Left renal pelvis (tissue), 4 donors: ENCODE measurements around the gene MAP4K2. TPM values are rescaled to one million over a fixed set of nuclear protein-coding genes. Genes with fewer than 3 reads are reported as not detected.
"Not testable (repeated sequence)": the region's sequence is repeated elsewhere in the genome, so short reads cannot be mapped to it uniquely, and the experiment has no call there.

Experiments used
- DNase-seq, 4 donors: peaks; one replicate each; pipeline ENCODE4 v3.0.0-alpha.2; 2013; ENCODE audit warnings: low read depth in 4 of 4, low spot score in 3 of 4
- polyA plus RNA-seq, 4 donors: library from polyadenylated mRNA; unstranded; fragments of 120-200 nt; gene quantifications; one replicate each; pipeline ENCODE4 v1.2.1, GENCODE V29; 2013; ENCODE audit not compliant: insufficient read length in 4 of 4

MAP4K2 gene
- polyA plus RNA-seq: 10 to 100 TPM; 12.9 to 27.7 (median 18.1) TPM

DNA sequence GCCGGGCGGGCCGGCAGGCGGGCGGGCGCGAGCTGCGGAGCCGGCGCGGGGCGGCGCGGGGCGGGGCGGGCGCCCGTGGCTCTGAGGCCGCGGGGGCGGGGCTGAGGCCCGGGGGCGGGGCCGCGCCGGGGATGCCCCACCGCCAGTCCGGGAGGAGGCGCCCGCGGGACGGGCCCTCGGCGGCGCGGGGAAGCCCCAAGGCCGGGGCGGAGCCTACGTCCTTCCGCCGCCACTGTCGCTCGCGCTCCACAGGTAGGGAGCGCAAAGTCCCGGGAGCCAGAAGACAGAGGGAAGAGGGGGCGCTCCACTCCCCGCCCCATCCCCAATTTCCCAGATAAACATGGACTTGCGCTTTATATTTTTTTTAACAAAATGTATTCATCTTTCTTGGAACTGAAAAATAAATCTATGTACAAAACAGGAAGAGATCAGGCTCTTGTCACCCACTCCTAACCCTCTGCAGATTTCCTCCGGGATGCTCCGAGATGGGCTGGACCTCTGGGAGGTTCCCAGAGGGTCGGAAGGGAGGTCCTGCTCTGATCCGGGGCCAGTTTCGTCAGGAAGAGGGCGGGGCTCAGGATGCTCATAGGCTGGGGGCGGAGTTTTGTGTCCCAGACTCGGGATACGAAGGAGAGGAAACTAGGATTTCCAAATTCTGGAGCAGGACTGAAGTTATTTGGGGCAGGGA, at the start of gene MAP4K2:
Gene MAP4K2, minus strand, starts transcription at position 57 of the 688 bp plus-strand sequence. CDS start 65 bp downstream, outside the sequence.
- peak in 1 of 4 donors; percentile 77 for DNase-seq

DNA sequence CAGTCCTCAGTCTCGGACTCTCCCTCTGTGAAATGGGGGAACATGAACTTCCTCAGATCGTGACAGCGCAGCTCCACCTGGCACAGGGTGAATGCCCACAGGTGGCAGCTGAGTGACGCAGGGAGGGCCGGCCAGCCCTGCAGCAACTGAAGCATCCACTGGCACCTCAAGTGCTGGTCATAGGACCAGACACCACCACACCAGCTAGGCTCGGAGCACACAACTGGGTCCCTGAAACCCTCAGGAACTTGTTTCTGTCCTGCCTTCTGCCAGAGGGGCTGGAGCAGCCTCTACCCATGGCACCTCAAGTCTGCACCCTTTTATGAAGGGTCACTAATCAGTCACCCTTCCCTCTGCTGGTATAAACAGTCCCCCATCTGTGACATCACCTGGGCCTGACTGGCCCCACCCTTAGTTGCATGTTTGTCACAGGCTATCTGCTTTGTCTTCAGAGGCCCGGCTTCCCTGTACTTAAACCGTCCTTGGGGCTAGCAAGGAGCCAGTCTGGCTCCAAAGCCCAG, 48.9 kb upstream of the MAP4K2 start:
- DNase-seq: no peak

DNA sequence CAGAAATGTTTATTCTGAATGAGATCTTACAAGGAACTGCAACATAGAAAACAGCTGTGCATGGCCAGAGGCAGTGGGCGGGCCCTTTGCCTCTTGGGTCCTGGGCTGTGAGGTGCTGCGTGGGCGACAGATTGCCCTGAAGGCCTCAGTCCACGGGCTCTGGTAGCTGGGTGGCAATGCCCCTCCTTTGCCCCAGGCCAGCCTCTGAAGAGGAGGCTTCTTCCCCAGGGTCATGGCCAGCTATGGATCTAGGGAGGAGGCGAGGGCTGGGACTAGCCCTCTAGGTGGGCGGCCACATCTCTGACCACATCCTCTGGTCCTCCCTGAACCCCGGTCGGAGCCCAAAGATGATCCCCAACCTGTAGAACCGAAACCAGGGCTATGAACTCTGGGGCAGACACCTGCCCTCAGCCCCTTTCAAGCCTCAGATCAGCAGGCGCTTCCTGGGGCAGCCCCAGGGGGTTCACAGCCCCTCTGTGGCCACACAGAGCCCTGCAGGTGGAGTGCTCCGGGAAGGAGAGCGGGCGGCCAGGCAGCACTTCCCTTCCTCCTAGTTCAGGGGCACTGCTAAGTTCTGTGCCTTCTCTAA, 48.1 kb upstream of the MAP4K2 start:
- no peak for DNase-seq

DNA sequence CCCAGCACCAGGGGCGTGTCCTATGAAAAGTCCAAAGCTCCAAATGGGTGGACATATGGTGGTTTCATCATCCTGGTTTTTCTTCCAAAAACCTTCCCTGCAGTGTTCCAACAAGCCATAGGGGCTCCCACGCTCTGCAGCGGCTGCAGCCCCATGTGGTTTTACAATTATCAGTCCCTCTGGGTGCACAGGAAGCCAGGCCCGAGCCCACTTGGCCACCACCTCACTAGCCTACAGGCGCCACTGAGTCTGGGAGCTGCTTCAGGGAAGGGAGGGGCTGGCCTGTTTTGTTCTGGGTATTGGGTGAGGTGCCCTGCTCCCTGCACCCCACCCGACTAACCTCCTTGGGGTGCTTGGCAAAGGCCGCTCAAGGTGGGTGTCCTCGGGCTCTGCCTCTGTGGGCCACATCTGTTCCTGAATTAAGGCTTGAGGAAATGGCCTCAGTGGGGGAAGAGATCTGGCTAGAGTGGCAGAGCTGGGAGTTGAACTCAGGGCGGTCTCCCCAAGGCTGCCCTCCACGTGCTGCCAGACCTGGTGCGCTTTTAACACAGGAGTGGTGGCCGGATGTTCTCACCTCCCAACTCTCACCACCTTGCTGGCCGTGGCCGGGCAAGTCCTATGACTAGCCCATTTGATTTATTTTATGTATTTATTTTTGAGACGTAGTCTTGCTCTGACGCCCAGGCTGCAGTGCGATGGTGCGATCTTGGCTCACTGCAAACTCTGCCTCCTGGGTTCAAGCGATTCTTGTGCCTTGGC, 46.8 kb upstream of the MAP4K2 start:
- DNase-seq: no peak

DNA sequence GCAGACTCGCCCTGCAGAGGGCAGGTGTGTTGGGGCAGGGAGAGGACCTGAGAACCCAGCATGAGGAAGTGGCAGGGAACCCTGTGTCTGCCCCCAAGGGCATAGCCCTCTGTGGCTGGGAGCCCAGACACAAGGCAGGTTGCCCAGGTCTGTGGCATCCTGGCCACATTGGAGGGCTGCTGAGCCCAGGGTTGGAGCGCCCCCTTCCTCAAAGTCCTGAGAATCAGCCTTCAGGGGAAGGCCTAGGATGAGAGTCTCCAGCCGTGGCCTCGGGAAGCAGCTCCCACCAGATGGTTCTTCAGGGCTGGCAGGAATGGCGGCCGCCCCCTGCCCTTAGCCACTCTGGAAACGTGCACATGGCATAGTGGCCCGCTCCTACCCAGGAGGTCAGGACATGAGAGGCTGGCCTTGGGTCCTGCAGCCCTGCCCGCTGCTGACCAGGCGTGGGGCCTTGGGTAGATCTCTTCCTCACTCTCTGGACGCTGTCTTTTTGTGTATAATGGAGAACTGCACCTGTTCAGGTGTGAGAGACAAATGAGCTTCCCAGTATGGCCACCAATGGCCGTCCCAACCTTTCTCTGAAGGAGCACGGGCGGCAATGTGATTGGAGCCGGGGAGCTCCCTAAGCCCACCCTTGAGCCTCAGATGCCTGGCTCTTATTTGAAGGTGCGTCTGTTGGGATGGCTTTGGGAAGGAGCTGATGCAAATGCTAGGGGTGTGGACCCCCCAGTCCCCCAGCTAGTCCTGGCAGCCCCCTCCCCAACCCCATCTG, 46.0 kb upstream of the MAP4K2 start:
- no peak for DNase-seq

DNA sequence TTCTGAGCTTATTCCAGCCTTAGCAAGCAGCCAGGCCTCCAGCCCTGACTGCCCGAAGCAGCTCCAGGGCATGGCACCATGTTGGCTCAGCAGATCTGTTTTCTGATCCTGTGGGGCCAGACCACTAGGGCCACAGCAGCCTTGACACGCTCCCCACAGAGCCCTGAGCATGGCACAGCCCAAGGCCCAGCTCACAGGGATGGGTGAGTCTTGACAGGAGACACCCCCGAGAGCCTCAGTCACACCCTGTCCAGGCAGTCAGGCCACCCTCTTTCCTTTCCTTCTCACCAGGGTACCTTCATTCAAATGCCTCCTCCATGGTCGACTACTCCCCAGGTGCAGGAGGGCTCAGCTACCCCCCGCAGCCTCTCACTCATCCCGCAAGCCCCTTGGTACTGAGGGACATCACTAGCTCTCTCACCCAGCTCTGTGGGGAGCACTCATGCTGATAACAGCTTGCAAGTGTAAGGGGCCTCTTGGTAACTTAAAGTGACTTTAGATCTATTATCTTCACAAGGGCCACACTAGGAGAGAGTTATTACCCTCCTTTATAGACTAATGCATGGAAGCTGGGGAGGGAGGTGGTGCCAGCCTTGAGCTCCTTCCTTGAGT, 45.3 kb upstream of the MAP4K2 start:
- no peak for DNase-seq

DNA sequence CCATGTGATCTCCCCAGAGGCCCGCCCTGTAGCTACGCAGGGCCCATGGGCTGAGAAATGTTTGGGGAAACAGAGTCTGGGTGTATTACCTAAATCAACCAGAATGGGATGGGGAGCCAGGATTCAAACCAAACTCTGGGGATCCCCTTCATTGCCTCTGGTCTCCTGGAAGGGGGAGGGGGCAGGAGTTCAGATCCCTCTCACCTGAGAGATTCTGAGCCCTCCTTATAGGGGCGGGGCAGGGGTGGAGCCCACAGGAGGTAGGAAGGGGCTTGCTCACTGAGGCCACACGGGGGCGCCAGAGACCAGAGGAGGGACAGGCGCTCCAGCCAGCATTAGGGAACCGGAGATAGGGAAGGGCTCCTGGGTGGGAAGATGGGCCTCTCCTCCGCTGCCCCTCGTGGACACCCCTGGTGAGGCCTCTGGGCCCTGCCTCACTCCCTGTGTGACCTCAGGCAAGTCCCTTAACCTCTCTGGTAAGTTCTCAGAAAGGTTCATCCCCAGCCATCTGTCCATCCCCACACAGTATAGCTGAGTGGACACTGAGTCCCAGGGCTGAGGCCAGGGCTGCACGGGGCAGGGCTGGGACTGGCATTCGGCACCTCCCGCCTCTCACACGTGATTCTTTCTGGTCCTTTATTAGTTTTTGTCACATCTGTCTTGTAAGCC, 44.1 kb upstream of the MAP4K2 start:
- peak; percentile 68 to 80 (median 78) for DNase-seq

DNA sequence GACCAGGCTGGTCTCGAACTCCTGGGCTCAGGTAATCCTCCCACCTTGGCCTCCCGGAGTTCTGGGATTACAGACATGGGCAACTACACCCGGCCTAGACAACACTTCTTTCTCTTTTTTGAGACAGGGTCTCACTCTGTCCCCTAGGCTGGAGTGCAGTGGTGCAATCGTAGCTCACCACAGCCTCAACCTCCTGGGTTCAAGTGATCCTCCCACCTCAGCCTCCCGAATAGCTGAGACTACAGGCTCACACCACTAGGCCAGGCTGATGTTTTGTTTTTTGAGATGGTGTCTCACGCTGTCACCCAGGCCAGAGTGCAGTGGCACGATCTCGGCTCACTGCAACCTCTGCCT, 42.7 kb upstream of the MAP4K2 start:
- not testable (repeated sequence) for DNase-seq

DNA sequence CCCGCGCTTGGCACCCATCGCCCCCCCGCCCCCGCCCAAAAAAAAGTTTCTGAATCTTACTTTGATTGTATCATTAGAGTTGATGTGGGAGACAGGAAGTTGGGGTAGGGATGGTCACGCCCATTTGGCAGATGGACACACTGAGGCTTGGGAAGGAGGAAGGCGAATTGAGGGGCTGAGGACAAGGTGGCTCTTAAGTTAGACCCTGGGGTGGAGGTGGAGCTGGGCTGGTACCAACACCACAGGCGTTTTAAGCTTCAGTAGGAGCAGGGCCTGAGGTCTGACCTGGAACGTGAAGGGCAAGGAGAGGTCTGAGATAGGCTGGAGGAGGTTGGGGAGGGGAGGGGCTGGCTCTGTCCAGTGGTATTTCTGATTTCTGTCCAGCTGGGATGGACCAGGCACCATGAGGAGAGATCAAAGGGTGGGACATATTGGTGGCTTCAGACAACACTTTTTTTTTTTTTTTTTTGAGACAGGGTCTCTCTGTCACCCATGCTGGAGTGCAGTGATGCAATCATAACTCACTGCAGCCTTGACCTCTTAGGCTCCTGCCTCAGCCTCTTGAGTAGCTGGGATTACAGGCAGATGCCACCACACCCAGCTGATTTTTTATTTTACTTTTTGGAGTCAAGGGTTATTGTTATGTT, 42.2 kb upstream of the MAP4K2 start:
- DNase-seq: no peak

DNA sequence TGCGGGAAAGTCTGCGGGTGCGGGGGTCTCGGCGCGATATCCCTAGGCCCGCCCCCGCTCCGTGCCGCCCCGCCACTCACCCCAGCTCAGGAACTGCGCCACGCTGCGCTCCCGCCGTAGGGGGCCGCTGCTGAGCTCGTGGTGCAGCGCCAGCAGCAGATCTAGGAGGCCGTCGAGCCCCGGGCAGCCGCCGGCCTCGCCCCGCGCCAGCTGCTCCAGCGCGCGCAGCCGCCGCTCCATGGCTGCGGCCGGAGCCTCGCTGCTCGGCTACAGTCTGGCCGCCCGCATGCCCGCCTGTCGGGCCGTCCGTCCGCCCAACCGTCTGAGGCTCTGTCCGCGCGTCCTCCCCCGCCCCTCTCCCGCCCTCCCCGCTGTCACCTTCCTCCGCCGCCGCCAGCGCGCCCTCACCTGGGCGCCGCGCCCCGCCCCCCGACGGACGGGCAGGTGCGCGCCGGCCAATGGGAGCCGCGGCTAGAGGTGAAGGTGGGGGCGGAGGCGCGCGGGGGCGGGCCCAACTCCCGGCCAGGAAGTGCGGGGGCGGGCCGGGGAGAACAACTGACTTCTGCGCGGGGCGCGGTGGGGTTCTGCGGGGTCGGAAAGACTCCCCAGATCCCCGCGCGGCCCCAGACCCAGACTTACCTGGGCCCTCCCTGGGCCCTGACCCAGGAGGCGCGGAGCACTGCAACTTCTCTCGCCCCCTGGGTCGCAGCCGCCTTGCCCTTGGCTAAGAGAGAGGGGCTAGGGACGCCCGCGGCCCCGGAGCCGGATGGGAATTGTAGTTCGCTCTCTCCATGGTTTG, 41.5 kb upstream of the MAP4K2 start, which contains the start of gene CDC42BPG:
Gene CDC42BPG, minus strand, starts transcription at position 324 of the 799 bp plus-strand sequence. Its CDS starts 84 bp downstream, at position 240.
- peak in 2 of 4 donors; percentile 40 to 57 for DNase-seq

DNA sequence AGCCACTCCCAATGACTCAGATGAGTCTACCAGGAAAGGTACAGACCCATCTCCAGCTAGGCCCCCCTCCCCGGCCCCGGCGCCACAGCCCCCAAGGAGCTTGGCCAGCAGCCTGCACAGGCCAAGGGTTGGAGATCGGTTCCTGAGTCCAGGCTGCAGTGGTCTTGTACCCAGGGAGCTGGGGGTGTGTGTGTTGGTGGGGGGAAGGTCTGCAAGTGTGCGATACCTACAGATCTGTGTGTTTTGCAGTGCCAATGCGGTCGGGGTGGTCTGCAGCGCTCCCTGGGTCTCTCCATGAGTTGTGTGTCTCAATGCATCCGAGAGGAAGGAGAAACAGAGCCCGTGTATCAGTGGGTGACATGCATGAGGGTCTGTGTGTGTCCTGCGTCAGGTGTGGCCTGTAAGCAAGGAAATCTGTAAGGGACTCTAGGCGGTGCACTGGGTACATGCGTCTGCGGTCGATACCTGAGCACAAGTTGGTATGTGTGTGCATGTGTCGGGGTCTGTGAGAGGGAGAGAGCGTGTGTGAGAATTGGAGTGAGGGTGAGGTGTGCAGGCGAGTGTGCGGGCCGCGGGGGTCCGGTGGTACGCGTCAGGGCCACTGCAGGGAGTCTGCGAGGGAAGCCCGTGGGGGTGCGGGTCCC, 40.8 kb upstream of the MAP4K2 start:
- DNase-seq: no peak

DNA sequence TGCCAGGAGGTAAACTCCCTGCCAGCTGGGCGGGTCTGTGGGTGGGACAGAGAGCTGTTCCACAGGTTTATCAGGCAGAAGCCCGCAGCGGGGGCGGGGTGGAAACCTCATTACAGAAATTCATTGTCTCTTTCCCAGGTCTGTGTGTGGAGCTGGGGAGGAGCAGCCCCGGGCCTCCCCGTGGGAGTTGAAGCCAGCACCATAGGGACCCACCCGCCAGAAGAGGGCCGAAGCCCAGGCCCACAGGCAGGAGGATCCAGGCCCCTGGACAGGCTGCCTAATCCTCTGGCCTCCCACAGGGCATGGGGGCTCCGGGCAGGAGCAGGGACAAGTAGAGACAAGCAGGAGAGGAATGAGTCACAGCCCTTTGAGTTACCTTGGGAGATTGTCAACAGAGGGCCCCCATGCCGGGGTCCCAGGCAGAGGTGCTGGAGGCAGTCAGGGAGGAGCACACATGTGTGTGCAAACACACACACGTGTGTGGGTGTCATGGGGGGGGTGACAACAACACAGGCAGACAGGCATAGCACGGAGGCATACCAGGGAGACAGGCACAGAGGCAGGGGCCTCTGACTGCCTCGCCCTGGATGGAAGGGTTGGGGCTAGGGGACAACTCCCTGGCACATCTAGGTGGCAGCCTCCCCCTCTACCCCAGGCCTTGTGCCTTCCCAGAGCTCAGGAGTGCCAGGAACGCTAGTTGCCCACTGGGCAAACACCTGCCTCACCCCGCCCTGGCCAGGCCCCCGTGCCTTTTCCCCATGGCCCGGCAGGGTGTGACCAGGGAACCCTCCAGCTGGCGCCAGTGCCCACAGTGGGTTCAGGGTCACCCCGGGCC, 40.1 kb upstream of the MAP4K2 start:
- DNase-seq: no peak

DNA sequence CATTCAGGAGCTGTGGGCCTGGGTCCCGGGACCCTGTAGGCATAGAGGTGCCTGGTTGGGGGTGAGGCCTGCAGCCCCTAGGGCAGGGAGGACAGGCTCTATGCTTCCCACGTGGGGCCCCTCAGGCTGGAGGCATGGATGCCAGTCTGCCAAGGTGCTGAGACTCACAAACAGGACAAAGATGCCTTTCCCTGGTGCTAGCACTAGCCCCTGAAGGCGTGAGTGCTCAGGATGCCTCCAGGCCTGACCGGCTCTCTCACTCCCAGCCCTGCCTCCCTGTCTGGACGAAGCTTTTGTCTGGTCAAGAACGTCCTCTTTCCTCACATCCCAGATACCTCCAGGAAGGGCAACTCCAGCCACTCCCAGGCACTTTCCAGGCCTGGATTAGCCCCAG, 39.3 kb upstream of the MAP4K2 start:
- no peak for DNase-seq

DNA sequence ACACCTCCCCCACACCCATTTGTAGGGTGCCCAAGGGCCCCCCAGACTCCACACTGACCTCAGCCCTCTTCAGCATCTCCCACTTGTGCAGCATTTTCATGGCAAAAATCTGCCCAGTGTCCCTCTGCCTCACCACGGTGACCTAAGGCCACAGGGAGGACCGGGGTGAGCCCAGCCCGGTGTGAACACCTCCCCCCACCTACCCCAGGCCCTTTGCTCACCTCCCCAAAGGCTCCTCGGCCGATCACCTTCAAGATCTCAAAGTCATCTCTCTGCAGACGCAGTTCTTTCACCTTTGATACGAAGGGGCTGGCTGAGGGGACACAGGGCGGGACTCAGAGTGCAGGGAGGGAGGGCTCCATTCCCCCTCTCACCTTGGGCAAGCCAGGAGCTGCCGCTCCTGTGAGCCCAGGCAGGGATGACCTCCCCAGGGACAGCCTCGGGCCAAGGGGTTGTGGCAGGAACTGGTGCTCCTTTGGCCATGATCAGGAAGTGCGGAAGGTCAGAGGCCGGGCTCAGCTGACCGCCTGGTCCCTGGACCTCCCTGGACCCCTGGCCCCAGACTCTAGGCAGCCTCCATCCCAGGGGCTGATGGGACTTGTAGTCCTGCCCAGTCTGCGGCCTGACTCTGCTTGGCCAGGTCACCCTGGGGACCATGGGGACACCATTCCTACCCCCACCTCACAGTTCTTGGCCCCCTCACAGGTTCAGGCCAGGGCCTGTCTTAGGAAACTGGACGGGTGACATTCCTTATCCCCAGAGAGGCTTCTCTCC, 38.8 kb upstream of the MAP4K2 start:
- DNase-seq: no peak

DNA sequence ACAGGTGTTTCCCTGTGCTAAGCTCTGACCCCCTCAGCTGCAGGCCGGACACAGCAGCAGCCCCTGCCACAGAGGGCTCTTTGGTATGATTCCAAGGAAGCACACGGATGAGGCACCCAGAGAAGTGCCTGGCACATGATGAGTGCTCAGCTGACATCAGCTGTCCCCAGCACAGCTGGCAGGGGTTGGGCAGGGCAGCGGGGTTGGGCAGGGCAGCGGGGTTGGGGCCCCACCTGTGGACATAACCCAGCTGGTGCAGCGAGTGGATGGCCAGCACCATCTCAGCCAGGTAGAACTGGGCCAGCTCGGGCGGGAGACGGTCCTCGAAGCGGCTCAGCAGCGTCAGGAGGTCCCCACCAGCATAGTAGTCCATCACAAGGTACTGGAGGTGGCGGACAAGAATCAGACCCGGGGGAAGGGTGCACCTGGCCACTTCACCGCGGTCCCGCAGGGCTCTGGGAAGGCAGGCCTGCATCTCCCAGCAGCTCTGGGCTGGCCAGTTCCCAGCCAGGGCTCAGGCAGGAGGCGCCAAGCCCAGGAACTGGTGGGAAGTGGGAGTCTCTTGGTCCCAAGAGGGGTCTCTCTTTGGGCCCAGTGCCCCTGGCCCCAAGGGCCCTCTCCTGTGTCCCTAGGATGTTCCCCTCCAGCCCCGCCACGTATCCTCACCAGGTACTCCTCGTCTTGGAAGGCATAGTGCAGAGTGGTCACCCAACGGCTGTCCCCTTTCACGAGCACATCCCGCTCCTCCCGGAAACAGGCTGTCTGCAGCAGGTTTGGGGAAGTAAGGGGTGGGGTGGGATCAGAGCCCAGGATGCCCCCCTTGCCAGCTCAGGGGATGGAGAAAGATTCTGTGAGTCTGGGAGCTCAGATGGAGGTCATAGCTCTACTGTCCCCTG, 37.1 kb upstream of the MAP4K2 start:
- no peak for DNase-seq
